ENCODE measurements around the gene CFHR4.
"Not testable (repeated sequence)": the region's sequence is repeated elsewhere in the genome, so short reads cannot be mapped to it uniquely, and the experiment has no call there.

Gene CFHR4

DNA sequence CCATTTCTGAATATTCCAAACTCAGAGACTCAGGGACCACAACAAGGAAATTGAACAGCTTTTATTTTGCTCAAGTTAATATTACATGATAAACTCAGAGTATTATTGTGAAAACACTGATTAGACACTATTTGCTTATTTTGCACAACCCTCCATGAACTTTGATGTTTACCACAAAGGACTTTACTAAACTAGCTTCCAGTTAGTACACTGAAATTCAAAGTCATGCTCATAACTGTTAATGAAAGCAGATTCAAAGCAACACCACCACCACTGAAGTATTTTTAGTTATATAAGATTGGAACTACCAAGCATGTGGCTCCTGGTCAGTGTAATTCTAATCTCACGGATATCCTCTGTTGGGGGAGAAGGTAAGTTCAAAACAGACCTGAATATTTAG, 55.7 kb downstream of the CFHR4 start, which contains the start of gene CFHR2:
Gene CFHR2, plus strand, starts transcription at position 171 of the 400 bp plus-strand sequence. Its CDS starts 143 bp downstream, at position 314.
- DNase-seq, result not testable (repeated sequence)

DNA sequence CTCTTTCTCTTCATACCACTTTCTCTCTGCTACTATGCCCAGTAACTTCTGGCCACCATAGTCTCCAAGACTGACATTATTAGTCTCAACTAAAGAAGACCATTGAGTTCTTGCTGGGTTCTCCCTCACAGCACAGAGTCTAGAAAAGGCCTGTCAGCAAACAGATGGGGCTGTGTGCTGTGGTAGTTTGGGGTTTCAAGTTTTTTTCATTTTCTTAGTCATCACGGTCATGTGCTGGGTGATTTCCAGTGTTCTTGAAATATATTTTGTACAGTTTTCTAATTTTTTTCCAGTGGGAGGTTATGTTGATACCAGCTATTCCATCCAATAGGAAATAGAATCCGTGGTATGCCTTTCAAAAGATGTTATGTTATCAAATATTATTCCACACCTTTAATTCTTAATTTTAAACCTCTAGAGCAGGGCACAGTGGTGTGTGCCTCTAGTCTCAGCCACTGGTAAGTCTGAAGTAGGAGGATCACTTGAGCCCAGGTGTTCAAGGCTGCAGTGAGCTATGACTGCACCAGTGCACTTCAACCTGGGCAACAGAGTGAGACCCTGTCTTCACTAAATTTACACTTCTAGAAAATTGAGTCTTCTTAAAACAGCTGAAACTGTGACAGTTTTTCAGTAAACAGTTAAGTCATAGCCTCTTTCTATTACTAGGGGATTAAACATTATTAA, 64.0 kb downstream of the CFHR4 start:
- DNase-seq, result no peak

DNA sequence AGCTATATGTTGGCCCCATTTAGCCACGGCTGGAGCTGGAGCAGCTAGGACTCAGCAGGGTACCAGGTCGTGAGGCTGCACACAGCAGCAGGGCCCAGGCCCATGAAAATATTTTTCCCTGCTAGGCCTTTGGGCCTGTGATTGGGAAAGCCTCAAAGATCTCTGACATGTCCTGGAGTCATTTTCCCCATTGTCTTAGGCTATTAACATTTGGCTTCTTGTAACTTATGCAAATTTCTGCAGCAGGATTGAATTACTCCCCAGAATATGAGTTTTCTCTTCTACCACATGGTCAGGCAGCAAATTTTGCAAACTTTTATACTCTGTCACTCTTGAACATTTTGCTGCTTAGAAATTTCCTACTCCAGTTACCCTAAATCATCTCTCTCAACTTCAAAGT, 66.9 kb downstream of the CFHR4 start:
- no peak for DNase-seq

DNA sequence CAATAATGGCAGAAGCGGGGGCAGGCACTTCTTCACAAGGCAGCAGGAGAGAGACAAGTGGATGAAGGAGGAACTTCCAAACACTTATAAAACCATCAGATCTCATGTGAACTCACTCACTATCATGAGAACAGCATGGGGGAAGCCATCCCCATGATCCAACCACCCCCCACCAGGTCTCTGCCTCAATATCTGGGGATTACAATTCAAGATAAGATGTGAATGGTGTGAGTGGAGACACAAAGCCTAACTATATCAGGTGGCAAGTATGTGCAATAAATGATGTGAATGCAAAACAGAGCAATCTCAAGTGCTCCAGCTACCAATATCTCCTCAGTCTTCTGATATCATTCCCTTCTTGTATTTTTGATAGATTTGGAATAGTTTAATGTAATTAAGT, 68.1 kb downstream of the CFHR4 start:
- no peak for DNase-seq

DNA sequence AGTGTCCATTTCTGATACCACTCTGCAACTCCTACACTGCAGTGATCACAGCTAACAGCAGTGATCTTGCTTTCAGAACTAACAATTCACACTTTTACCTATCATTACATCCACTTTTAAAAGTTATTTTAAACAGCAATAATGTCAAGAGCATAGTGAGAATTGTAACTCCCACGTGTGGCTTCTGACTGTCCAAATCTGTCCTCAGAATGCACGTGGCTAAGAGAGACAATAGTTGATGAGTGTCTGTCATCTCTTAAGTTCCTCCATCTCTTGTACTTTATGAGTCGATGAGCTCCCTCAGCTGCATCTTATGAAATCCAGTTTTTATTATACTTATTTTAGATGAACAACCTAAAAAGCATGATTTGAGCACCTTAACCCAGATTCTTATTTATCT, 73.0 kb downstream of the CFHR4 start:
- DNase-seq, result no peak
